ENCODE data around the gene SLC24A4. TPM values are rescaled to one million over a fixed set of nuclear protein-coding genes. Genes with fewer than 3 reads are reported as not detected.

The SLC24A4 gene
- total and polyA plus RNA-seq, 2 of the 4 experiments (the other 2 are of a cell fraction), result not detected

- H3K27ac ChIP-seq (ENCODE audit: insufficient read depth, low read length), result no peak overlapping the region
- in situ Hi-C loops (cut with MboI; ENCODE audit: low sequenced_read_pairs), result no loop called here
- no peak overlapping the region for H2BK15ac ChIP-seq (ENCODE audit: low read depth, low read length)
- no peak for ATAC-seq (ENCODE audit: low read depth)
- H2BK20ac ChIP-seq (ENCODE audit: low read depth, low read length), result no peak overlapping the region
- H4K8ac ChIP-seq (ENCODE audit: low read depth in 2 of 2, low read length in 2 of 2), result no peak overlapping the region
- H2AK9ac ChIP-seq (replicated peaks; ENCODE audit: low read depth, low read length, poor library complexity), result peak overlapping the region; percentile 47
- no peak overlapping the region for H3K4ac ChIP-seq (ENCODE audit: low read depth, low read length)
- no peak overlapping the region for H2BK120ac ChIP-seq (ENCODE audit: low read depth, low read length)
- H3K9ac ChIP-seq (ENCODE audit: low read depth, low read length), result no peak overlapping the region
- H2BK5ac ChIP-seq (ENCODE audit: low read depth, low read length, poor library complexity, severe bottlenecking), result no peak overlapping the region
- dilution Hi-C loops (cut with HindIII; ENCODE audit: low sequenced_read_pairs, unreplicated experiment), result no loop called here
- BruUV-seq (replicated peaks), result no TSS peak
- WGBS, 2 experiments (ENCODE audit: extremely low coverage in 2 of 2, insufficient read length in 1 of 2), result 91% methylated on average over 6 of the region's 20 CpGs; no CpG with 5 or more reads in 1 of the 2 experiments
- H3K4me1 ChIP-seq (ENCODE audit: control insufficient read depth, insufficient read depth, low read length), result peaks cover 4% of the 10 kb centered on the region; the same call in 1 of the 2 replicates
- intact Hi-C loops (cut with micrococcal nuclease), result loop anchor here (10.0 kb wide), 1 partner anchor 125 kb away; no protein-coding TSS in a partner anchor
- H4K91ac ChIP-seq (ENCODE audit: insufficient read depth, low read depth, low read length), result no peak overlapping the region
- H3K9me1 ChIP-seq (ENCODE audit: insufficient read depth, low read length), result peaks cover 4% of the 10 kb centered on the region; the same call in 1 of the 2 replicates
- H2AFZ ChIP-seq (replicated peaks; ENCODE audit: low read length, poor library complexity), result no peak overlapping the region
- no peak overlapping the region for H4K5ac ChIP-seq (ENCODE audit: low read depth, low read length)
- no peak overlapping the region for H3K4me2 ChIP-seq (ENCODE audit: low read depth, low read length)
- peaks cover 24% of the 10 kb centered on the region for H4K20me1 ChIP-seq (ENCODE audit: insufficient read depth, low read length)
- ChIA-PET POLR2A (ENCODE audit: unreplicated experiment) (interaction anchor here (0.6 kb wide), 1 partner anchor 302 kb away, joined by 3 read pairs; no protein-coding TSS in a partner anchor), CTCF (no interaction called here)
- H3K18ac ChIP-seq (ENCODE audit: low read depth, low read length), result no peak overlapping the region
- DNase-seq, result no peak
- no peaks in the 10 kb centered on the region for H3K9me3 ChIP-seq (ENCODE audit: control insufficient read depth, insufficient read depth, low read length)
- H3K4me3 ChIP-seq (ENCODE audit: insufficient read depth, low read depth, low read length), result no peak overlapping the region
- H3K14ac ChIP-seq (replicated peaks; ENCODE audit: low read depth, low read length), result no peak overlapping the region
- H3K79me1 ChIP-seq (ENCODE audit: low read depth in 1 of 2, low read length in 2 of 2), result peaks cover 34 to 89% of the 10 kb centered on the region in 2 experiments
- no peak overlapping the region for H3K56ac ChIP-seq (ENCODE audit: extremely low read depth, insufficient read depth, low read length)
- no peaks in the 10 kb centered on the region for H3K36me3 ChIP-seq (ENCODE audit: control insufficient read depth, insufficient read depth, low read length)
- H2AK5ac ChIP-seq (ENCODE audit: low read depth, low read length), result no peak overlapping the region
- no peak for TF ChIP-seq FOS (IDR thresholded peaks at IDR 0.05; ENCODE audit: low read depth, low read length)
- TF ChIP-seq SMC3 (IDR thresholded peaks at IDR 0.05; ENCODE audit: low read depth, low read length), result no peak
- TF ChIP-seq MXI1 (IDR thresholded peaks at IDR 0.05; ENCODE audit: borderline replicate concordance, low read depth, low read length), result no peak
- no peak for TF ChIP-seq CEBPB (IDR thresholded peaks at IDR 0.05; ENCODE audit: low read depth, low read length)
- no peak for TF ChIP-seq MAZ (IDR thresholded peaks at IDR 0.05; ENCODE audit: borderline replicate concordance, low read depth, low read length)
- no peak for TF ChIP-seq MAFK (IDR thresholded peaks at IDR 0.05; ENCODE audit: low read depth, low read length)
- TF ChIP-seq CHD1 (IDR thresholded peaks at IDR 0.05; ENCODE audit: low read depth, low read length), result no peak
- TF ChIP-seq RAD21 (IDR thresholded peaks at IDR 0.05; ENCODE audit: low read length), result no peak
- TF ChIP-seq POLR2A (IDR thresholded peaks at IDR 0.05; ENCODE audit: low read depth, low read length), result no peak
- no peak for TF ChIP-seq CTCF (conservative IDR thresholded peaks at IDR 0.05; ENCODE audit: low read depth, low read length)
- no peak for TF ChIP-seq ELK1 (IDR thresholded peaks at IDR 0.05; ENCODE audit: borderline replicate concordance, low read depth, low read length)
- TF ChIP-seq NFE2L2 (IDR thresholded peaks at IDR 0.05; ENCODE audit: low read depth, low read length), result no peak
- TF ChIP-seq RCOR1 (IDR thresholded peaks at IDR 0.05; ENCODE audit: insufficient replicate concordance, low read length), result no peak
- TF ChIP-seq RFX5 (IDR thresholded peaks at IDR 0.05; ENCODE audit: low read depth, low read length), result no peak
- H3K23ac ChIP-seq (ENCODE audit: low read depth, low read length), result no peak overlapping the region
- H3K27me3 ChIP-seq (ENCODE audit: control insufficient read depth, insufficient read depth, low read length), result no peaks in the 10 kb centered on the region
Measured at GRCh38 chr14:92519246-92520101, 196.5 kb downstream of the SLC24A4 start.

All from IMR-90 (cell line).